Spleen (tissue), 11 donors: ENCODE results near the gene TMEM218. TPM values are rescaled to one million over a fixed set of nuclear protein-coding genes. Genes with fewer than 3 reads are reported as not detected.
A peak's percentile ranks its signal among the peaks of the same experiment; 100 is the strongest.

Experiments
- DNase-seq: peaks from one replicate; pipeline ENCODE4 v3.0.0-alpha.2; 2020
- H3K27ac ChIP-seq, 8 donors: fragments of 200-600 bp; sonication (generic) in 7 of 8; 1 replicate in 4 of 8; 2 replicates in 4 of 8; pipeline versions ENCODE4 v1.5.0 to v1.8.0; 2016 to 2021; ENCODE audit warnings: inconsistent platforms in 4 of 8, mild to moderate bottlenecking in 4 of 8, moderate library complexity in 1 of 8
- H3K27me3 ChIP-seq, 7 donors: fragments of 200-600 bp; sonication (generic) in 6 of 7; replicated peaks in 1 of 7; 1 replicate in 4 of 7; 2 replicates in 3 of 7; pipeline versions ENCODE4 v1.5.0 to v1.8.0; 2016 to 2021; ENCODE audit warnings: inconsistent platforms in 3 of 7, mild to moderate bottlenecking in 1 of 7
- H3K36me3 ChIP-seq, 6 donors: fragments of 200-600 bp; sonication (generic) in 5 of 6; 1 replicate in 4 of 6; 2 replicates in 2 of 6; pipeline versions ENCODE4 v1.5.0 to v1.8.0; 2016 to 2021; ENCODE audit warnings: inconsistent platforms in 2 of 6
- H3K4me1 ChIP-seq, 6 donors: fragments of 200-600 bp; sonication (generic) in 5 of 6; 1 replicate in 3 of 6; 2 replicates in 3 of 6; pipeline versions ENCODE4 v1.5.0 to v1.8.0; 2016 to 2021; ENCODE audit warnings: inconsistent platforms in 3 of 6
- H3K4me3 ChIP-seq, 8 donors: fragments of 200-600 bp; sonication (generic) in 7 of 8; 1 replicate in 4 of 8; 2 replicates in 4 of 8; pipeline versions ENCODE4 v1.5.0 to v1.8.0; 2016 to 2021; ENCODE audit warnings: inconsistent platforms in 4 of 8, mild to moderate bottlenecking in 4 of 8, moderate library complexity in 2 of 8
- H3K9me3 ChIP-seq, 8 donors: fragments of 200-600 bp; sonication (generic) in 7 of 8; 1 replicate in 4 of 8; 2 replicates in 4 of 8; pipeline versions ENCODE4 v1.5.0 to v1.8.0; 2016 to 2021; ENCODE audit warnings: inconsistent platforms in 4 of 8
- POLR2A ChIP-seq, 3 donors: fragments of 450-650 bp; IDR thresholded peaks; one replicate each; pipeline ENCODE4 v1.5.1; 2017; ENCODE audit warnings: antibody characterized with exemption in 3 of 3, mild to moderate bottlenecking in 1 of 3
- POLR2AphosphoS5 ChIP-seq, 3 donors: sonication (generic); formaldehyde crosslinking; IDR thresholded peaks; one replicate each; pipeline ENCODE4 v1.5.1; 2017; ENCODE audit warnings: antibody characterized with exemption in 3 of 3
- WGBS, 5 donors: extraction: QIAGEN DNeasy Blood & Tissue Kit in 3 of 5; methylation state at CpG; one replicate each; pipeline versions ENCODE4 v1.1.5 to v1.1.7; 2013 to 2018; 5-methylcytosine and 5-hydroxymethylcytosine counted together
- intact Hi-C: fragments of 100-400 bp; cut with DNase I; formaldehyde crosslinking; loops from one replicate; pipeline ENCODE4 v1.15.0; 2023; ENCODE audit warnings: low total_unique reads
- polyA plus RNA-seq, 3 donors: library from polyadenylated mRNA; stranded (reverse); fragments of 200-250 nt; gene quantifications; one replicate each; pipeline ENCODE4 v1.2.1, GENCODE V29; 2013
- total RNA-seq, 7 donors: library from RNA; depleted of rRNA in 3 of 7; stranded (reverse); fragments of >200 nt in 3 of 7; fragmentation: NEBNext Ultra II Directional in 4 of 7; extraction: Animal tissue kit (Norgen Biotek cat#: 25700) in 4 of 7; gene quantifications; one replicate each; pipeline versions ENCODE4 v1.1.0 to v1.2.1, GENCODE V29; 2016 to 2021
- TF ChIP-seq, protein P1 (sequence below), 11 experiments: fragments of 200-600 bp in 7 of 11; fragments of 450-650 bp in 4 of 11; sonication (generic) in 4 of 11; IDR thresholded peaks in 8 of 11; conservative IDR thresholded peaks in 3 of 11; 1 replicate in 7 of 11; 2 replicates in 4 of 11; pipeline versions ENCODE4 v1.4.0 to v1.8.0; 2016 to 2021; ENCODE audit warnings: antibody characterized with exemption in 11 of 11, inconsistent platforms in 4 of 11, mild to moderate bottlenecking in 1 of 11
- donor health status: healthy with polysubstance abuse.
- donor health status: DM: no; HTN: no; CAD: no; lungs with moderate emphysema.
- donor health status: DM: no; HTN: no; CAD: no.
- donor health status: Bipolar disorder and iron deficiency.
- donor health status: healthy.
- donor health status: DM: no; HTN: no; CAD: no.
- donor health status: DM: yes; HTN: yes; CAD: no.

TMEM218 gene
- total and polyA plus RNA-seq, 10 donors, result 12.0 to 34.7 (median 20.7) TPM

- no peak overlapping the region for H3K4me3 ChIP-seq
- DNase-seq, result peak; percentile 16
- no peak overlapping the region for H3K27ac ChIP-seq
- no peaks in the 10 kb centered on the region for H3K36me3 ChIP-seq
- WGBS, 5 donors, result 70 to 92% (median 80%) methylated on average over 2 of the region's 2 CpGs
- TF ChIP-seq, protein P1, sequence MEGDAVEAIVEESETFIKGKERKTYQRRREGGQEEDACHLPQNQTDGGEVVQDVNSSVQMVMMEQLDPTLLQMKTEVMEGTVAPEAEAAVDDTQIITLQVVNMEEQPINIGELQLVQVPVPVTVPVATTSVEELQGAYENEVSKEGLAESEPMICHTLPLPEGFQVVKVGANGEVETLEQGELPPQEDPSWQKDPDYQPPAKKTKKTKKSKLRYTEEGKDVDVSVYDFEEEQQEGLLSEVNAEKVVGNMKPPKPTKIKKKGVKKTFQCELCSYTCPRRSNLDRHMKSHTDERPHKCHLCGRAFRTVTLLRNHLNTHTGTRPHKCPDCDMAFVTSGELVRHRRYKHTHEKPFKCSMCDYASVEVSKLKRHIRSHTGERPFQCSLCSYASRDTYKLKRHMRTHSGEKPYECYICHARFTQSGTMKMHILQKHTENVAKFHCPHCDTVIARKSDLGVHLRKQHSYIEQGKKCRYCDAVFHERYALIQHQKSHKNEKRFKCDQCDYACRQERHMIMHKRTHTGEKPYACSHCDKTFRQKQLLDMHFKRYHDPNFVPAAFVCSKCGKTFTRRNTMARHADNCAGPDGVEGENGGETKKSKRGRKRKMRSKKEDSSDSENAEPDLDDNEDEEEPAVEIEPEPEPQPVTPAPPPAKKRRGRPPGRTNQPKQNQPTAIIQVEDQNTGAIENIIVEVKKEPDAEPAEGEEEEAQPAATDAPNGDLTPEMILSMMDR (IDR thresholded peaks at IDR 0.05 in 8 of 11, conservative IDR thresholded peaks at IDR 0.05 in 3 of 11), result no peak
- no peak for TF ChIP-seq POLR2A (IDR thresholded peaks at IDR 0.05)
- TF ChIP-seq POLR2AphosphoS5 (IDR thresholded peaks at IDR 0.05), result no peak
- intact Hi-C loops, result no loop called here
- no peaks in the 10 kb centered on the region for H3K9me3 ChIP-seq
- H3K27me3 ChIP-seq, result peaks cover 0 to 33% (median 0%) of the 10 kb centered on the region in 7 donors
- no peaks in the 10 kb centered on the region for H3K4me1 ChIP-seq
Measured at GRCh38 chr11:125153837-125154236, 42.4 kb upstream of the TMEM218 start.

- H3K27me3 ChIP-seq, result peaks cover 0 to 7% (median 0%) of the 10 kb centered on the region in 7 donors
- no peak overlapping the region for H3K4me3 ChIP-seq
- H3K36me3 ChIP-seq, result no peaks in the 10 kb centered on the region
- no peak for DNase-seq
- intact Hi-C loops, result loop anchor here (10.0 kb wide), 1 partner anchor 54 kb away; no protein-coding TSS in a partner anchor
- H3K4me1 ChIP-seq, result no peaks in the 10 kb centered on the region
- WGBS, 5 donors, result 75 to 94% (median 83%) methylated on average over 5 of the region's 5 CpGs
- H3K9me3 ChIP-seq, result no peaks in the 10 kb centered on the region
- H3K27ac ChIP-seq, result no peak overlapping the region
- TF ChIP-seq, protein P1 (IDR thresholded peaks at IDR 0.05 in 8 of 11, conservative IDR thresholded peaks at IDR 0.05 in 3 of 11), result no peak
- TF ChIP-seq POLR2A (IDR thresholded peaks at IDR 0.05), result no peak
- TF ChIP-seq POLR2AphosphoS5 (IDR thresholded peaks at IDR 0.05), result no peak
Measured at GRCh38 chr11:125148743-125149142, 37.3 kb upstream of the TMEM218 start.

DNA sequence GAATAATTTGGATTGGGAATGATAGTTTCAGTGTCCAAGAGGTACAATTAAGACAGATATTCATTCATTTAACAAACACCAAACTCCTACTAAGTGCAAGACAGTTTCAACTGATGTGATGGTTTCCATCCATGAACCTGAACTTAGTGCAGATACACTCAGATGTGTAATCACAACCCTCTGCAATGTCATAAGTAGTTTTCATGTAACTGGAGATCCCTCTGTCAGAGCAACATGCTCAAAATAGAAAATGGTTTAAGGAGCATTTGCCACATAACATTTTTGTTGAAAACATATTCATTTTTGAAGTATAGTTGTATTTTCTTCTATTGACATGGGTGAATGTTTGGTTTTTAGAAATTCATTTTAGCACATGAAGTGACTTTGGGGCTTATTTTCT lies 36.6 kb upstream of the TMEM218 start:
- Histone ChIP-seq H3K4me3 (no peak overlapping the region), H3K9me3 (no peaks in the 10 kb centered on the region), H3K27me3 (peaks cover 0 to 12% (median 0%) of the 10 kb centered on the region in 7 donors), H3K36me3 (no peaks in the 10 kb centered on the region), H3K27ac (no peak overlapping the region), H3K4me1 (no peaks in the 10 kb centered on the region)
- DNase-seq, result no peak
- TF ChIP-seq POLR2A (IDR thresholded peaks at IDR 0.05) (no peak), POLR2AphosphoS5 (IDR thresholded peaks at IDR 0.05) (no peak)
- TF ChIP-seq, protein P1 (IDR thresholded peaks at IDR 0.05 in 8 of 11, conservative IDR thresholded peaks at IDR 0.05 in 3 of 11), result no peak
- intact Hi-C loops, result loop anchor here (10.0 kb wide), 1 partner anchor 53 kb away; no protein-coding TSS in a partner anchor

GRCh38 chr11:125147280-125147679 lies 35.9 kb upstream of the TMEM218 start:
- Histone ChIP-seq H3K4me3 (no peak overlapping the region), H3K9me3 (no peaks in the 10 kb centered on the region), H3K27me3 (peaks cover 0 to 17% (median 0%) of the 10 kb centered on the region in 7 donors), H3K36me3 (no peaks in the 10 kb centered on the region), H3K27ac (no peak overlapping the region), H3K4me1 (no peaks in the 10 kb centered on the region)
- no peak for DNase-seq
- 83 to 93% (median 90%) methylated on average over 6 of the region's 6 CpGs for WGBS, 5 donors
- TF ChIP-seq, protein P1 (IDR thresholded peaks at IDR 0.05 in 8 of 11, conservative IDR thresholded peaks at IDR 0.05 in 3 of 11), result no peak
- no peak for TF ChIP-seq POLR2AphosphoS5 (IDR thresholded peaks at IDR 0.05)
- TF ChIP-seq POLR2A (IDR thresholded peaks at IDR 0.05), result no peak
- intact Hi-C loops, result loop anchor here (10.0 kb wide), 1 partner anchor 52 kb away; no protein-coding TSS in a partner anchor
